Measurements from ENCODE around the gene SPRR2B.

- TF ChIP-seq CTCF (IDR thresholded peaks at IDR 0.05): no peak
- TF ChIP-seq POLR2AphosphoS5 (IDR thresholded peaks at IDR 0.05): no peak
- TF ChIP-seq POLR2A (IDR thresholded peaks at IDR 0.05): no peak
These were observed 42.0 kb upstream of the SPRR2B start, which contains the start of gene SPRR2F for GRCh38 chr1:153113416-153113815.

Measured in breast epithelium (tissue), 3 donors.